GM21576 (cell line): ENCODE results near the gene SLC4A5.
A peak's percentile ranks its signal among the peaks of the same experiment; 100 is the strongest.
"Not testable (repeated sequence)": the region's sequence is repeated elsewhere in the genome, so short reads cannot be mapped to it uniquely, and the experiment has no call there.

ENCODE experiments used
- ATAC-seq: cut with Tn5 transposase; IDR thresholded peaks from one replicate; pipeline ENCODE4 v1.9.1; 2021; ENCODE audit warnings: mild to moderate bottlenecking, moderate library complexity; ENCODE audit not compliant: unreplicated experiment

Gene SLC4A5

GRCh38 chr2:74235041-74235440 is 108.2 kb downstream of the SLC4A5 start:
- no peak for ATAC-seq

GRCh38 chr2:74233648-74234047 is 109.6 kb downstream of the SLC4A5 start:
- no peak for ATAC-seq

DNA sequence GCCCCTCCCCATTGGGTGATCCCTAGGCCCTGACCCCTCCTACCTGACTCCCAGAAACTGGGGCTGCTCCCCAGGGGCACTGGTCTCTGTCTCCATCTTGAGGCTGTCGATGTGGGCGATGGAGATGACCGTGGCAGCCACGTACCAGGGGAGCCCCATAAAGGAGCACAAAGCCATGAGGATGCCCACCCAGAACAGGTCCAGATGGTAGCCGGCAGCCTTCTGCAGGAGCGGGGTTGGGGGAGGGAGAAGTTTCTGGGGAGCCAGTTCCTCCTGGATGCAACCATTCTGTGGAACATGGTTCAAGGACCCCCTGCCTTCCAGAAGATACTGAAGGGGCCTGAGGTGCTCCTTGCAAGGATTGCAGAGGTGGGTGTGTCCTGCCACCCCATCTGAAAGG is 110.8 kb downstream of the SLC4A5 start:
- ATAC-seq: no peak

GRCh38 chr2:74229865-74230264 is 113.4 kb downstream of the SLC4A5 start:
- ATAC-seq: not testable (repeated sequence)

- no peak for ATAC-seq
These were observed 114.4 kb downstream of the SLC4A5 start for GRCh38 chr2:74228772-74229171.

GRCh38 chr2:74227646-74228045 is 115.6 kb downstream of the SLC4A5 start:
- no peak for ATAC-seq

DNA sequence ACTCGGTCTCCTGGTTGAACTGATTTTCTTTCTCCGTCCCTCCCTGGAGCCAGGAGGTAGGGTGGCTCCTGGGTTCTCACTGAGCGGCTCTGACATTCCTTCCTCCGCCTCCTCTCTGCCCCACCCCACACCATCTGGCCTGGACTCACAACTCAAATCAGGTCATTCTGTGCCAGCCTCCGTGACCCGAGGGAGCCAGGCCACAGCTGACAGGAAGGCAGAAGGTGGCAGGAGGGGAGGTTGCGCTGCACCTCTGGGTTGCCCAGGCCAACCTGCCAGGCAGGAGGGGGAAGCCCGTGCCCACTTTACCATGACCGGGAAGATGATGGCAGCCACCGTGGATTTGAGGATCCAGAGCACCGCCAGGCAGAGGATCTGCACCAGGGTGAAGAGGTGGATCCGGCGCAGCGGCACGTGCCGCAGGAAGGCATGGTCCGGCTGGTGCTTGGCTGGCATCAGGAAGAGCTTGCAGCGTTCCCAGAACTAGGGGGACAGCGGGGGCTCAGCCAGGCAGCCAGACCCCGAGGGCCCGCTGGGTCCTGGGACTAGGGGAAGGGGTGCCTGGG is 116.5 kb downstream of the SLC4A5 start:
- ATAC-seq: no peak

DNA sequence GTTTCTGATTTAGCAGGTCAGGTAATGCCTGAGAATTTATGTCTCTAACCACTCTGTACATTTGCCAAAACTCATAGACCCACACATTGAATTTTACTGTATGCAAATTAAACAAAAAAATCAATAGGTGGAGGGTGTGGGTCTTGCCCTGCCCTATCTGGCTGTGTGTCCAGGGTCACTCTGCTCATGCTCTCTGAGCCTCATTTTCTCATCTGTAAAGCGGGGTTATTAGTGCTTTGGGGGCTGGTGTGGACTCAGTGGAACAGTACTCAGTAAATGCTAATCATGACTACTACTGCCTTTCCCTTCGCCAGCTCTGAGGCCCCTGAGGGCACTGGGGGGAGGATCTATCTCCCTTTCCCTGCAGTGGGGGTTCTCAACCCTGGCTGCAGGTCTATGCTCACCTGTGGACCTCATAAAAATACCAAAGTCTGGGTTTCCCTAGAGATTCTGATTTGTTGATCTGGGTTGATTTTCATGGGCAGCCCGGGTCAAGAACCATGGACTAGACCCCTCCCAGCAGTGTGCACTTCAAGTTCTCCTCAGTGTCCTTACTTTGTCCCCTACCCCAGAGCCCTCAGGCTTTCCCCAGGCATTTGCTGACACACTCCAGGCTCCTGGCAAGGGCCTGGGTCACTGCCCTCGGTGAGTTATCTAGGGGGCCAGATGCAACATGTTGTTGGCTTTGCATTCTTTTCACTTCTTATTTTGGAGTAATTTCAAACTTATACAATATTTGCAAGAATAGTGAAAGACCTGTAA is 117.3 kb downstream of the SLC4A5 start:
- no peak for ATAC-seq

GRCh38 chr2:74223941-74224770 is 119.1 kb downstream of the SLC4A5 start:
- ATAC-seq: no peak

- no peak for ATAC-seq
These were observed 120.9 kb downstream of the SLC4A5 start for GRCh38 chr2:74222300-74222650.

DNA sequence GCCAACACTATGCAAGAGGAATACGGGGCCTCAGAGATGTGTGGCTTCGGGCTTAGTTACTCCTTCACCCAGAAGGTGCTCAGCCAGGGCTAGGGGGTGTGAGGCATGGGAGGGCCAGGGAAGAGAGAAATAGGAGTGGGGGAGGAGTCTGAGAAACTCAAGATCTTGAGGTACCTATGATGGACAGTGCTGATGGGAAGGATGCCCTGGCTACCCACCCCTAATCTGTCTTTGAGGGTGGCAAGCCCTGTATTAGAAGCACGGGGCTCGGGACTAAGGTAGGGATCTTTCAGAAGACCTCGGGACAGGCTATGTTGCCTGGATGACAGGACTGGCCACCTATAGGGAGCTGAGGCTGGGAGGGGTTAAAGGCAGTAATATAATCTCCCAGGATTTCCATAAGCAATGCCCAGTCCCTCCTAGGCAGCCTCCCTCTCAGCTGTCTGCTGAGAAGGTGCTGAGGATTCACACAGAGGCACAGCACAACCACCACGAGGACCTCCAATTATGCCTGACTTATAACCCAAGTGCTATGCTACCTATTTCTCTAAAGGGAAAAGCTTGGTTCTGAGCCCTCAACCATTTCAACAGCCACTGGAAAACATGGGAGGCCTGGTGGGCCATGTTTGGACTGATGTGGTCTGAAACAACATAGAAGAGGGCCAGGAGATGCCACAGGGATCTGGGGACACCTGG is 121.5 kb downstream of the SLC4A5 start:
- no peak for ATAC-seq

- ATAC-seq: no peak
These were observed 122.1 kb downstream of the SLC4A5 start for GRCh38 chr2:74221091-74221490.

- ATAC-seq: no peak
These were observed 123.2 kb downstream of the SLC4A5 start for GRCh38 chr2:74219846-74220486.

GRCh38 chr2:74216642-74217041 is 126.6 kb downstream of the SLC4A5 start:
- ATAC-seq: no peak

DNA sequence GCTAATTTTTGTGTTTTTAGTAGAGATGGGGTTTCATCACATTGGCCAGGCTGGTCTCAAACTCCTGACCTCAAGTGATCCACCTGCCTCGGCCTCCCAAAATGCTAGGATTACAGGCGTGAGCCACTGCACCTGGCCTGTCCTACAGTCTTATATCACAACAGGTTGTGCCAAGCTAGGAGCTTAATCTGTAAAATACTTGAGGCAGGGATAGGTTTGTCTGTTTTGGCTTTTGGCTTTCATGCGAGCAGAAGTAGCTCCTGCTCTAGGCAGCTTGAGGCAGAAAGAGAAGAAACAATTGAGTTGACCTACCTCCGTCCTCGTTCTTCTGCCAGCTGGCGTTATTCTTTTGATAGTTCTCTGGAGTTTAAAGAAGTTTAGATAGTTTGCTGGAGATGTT is 127.4 kb downstream of the SLC4A5 start:
- ATAC-seq: not testable (repeated sequence)

- ATAC-seq: no peak
These were observed 130.4 kb downstream of the SLC4A5 start for GRCh38 chr2:74212702-74213410.

DNA sequence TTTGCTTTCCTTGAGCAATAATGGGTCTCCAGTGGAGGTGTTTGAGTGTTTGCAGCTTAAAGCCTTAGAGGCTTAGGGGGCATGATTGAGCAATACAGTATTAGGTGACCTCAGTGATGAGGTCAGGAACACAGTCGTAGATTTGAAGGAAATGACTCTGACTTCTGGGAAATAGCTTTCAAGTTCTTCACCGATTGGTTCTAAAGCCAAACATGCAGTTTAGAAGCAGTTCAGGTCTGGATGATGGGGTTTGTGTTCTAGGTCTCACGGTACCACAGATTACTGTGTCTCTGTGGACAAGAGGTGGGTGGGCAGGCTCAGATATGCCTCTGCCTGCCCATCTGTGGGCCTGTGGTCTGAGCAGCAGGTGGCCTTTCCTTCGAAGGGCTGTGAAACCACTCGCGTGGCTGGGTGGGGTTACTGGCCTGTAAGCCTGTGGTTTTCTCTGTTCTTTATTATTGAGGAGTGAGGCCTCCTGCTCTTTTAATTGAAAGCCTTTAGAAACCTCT is 137.0 kb downstream of the SLC4A5 start:
- peak; percentile 64 for ATAC-seq

- ATAC-seq: peak; percentile 45
These were observed 137.6 kb downstream of the SLC4A5 start for GRCh38 chr2:74205596-74205995.

DNA sequence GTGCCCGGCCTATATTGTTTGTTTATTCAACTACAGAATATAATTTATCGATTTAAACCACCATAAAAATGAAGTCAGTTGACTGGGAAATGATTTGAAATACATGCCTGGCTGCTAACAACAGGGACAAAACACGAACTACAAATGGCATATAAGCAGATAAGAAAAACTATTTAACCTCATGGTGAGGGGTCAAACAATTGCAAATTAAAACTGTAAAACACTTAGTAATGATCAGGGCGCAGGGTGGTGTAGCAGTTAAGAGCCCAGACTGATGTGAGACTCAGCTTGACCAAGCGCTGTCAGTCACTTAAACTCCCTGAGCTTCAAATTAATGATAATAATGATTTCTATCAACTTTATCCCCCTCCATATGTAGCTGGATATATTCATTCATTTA is 138.1 kb downstream of the SLC4A5 start:
- ATAC-seq: no peak

GRCh38 chr2:74204436-74204835 is 138.8 kb downstream of the SLC4A5 start:
- no peak for ATAC-seq
